HG03135 (cell line): Measurements from ENCODE around the gene EPHA3.

Experiments used
- ATAC-seq: cut with Tn5 transposase; IDR thresholded peaks from one replicate; pipeline ENCODE4 v1.9.1; 2021; ENCODE audit warnings: mild to moderate bottlenecking, moderate library complexity; ENCODE audit not compliant: unreplicated experiment

Gene EPHA3

GRCh38 chr3:89527736-89528305 lies 420.4 kb downstream of the EPHA3 start:
- ATAC-seq = no peak
